Small intestine (tissue), 7 donors: ENCODE results near the gene VWA8. TPM values are rescaled to one million over a fixed set of nuclear protein-coding genes. Genes with fewer than 3 reads are reported as not detected.

ENCODE experiments used
- DNase-seq, 2 donors: peaks; one replicate each; pipeline versions ENCODE4 v3.0.0 to v3.0.0-alpha.2; 2013
- FAIRE-seq: peaks from 2 replicates; lab custom pipeline; 2012; peaks lifted over from hg19 to GRCh38; lab: Jason Lieb, UNC
- H3K27ac ChIP-seq, 3 donors: one replicate each; pipeline ENCODE4 v1.5.1; 2013; ENCODE audit warnings: low read length in 2 of 3, mild to moderate bottlenecking in 2 of 3, control low read depth in 1 of 3, inconsistent platforms in 1 of 3, low read depth in 1 of 3, moderate library complexity in 1 of 3
- H3K27me3 ChIP-seq, 3 donors: one replicate each; pipeline ENCODE4 v1.6.1; 2013; ENCODE audit warnings: low read length in 3 of 3, inconsistent platforms in 1 of 3; ENCODE audit not compliant: control insufficient read depth in 3 of 3, insufficient read depth in 3 of 3
- H3K36me3 ChIP-seq, 3 donors: one replicate each; pipeline ENCODE4 v1.6.1; 2013; ENCODE audit warnings: low read length in 3 of 3, inconsistent platforms in 1 of 3, low read depth in 1 of 3, mild to moderate bottlenecking in 1 of 3, moderate library complexity in 1 of 3; ENCODE audit not compliant: control insufficient read depth in 3 of 3, insufficient read depth in 2 of 3
- H3K4me1 ChIP-seq, 3 donors: one replicate each; pipeline ENCODE4 v1.6.1; 2013; ENCODE audit warnings: low read length in 2 of 3, inconsistent platforms in 1 of 3, low read depth in 1 of 3, mild to moderate bottlenecking in 1 of 3, moderate library complexity in 1 of 3; ENCODE audit not compliant: control insufficient read depth in 3 of 3, insufficient read depth in 2 of 3
- H3K4me3 ChIP-seq, 3 donors: one replicate each; pipeline ENCODE4 v1.5.1; 2013; ENCODE audit warnings: low read length in 3 of 3, control low read depth in 1 of 3, inconsistent platforms in 1 of 3, low read depth in 1 of 3, mild to moderate bottlenecking in 1 of 3, moderate library complexity in 1 of 3
- H3K9me3 ChIP-seq, 2 donors: one replicate each; pipeline ENCODE4 v1.6.1; 2013; ENCODE audit warnings: low read depth in 1 of 2, low read length in 1 of 2; ENCODE audit not compliant: control insufficient read depth in 2 of 2, insufficient read depth in 1 of 2
- WGBS, 3 donors: extraction: QIAGEN DNeasy Blood & Tissue Kit; methylation state at CpG; one replicate each; pipeline ENCODE4 v1.1.7; 2013; 5-methylcytosine and 5-hydroxymethylcytosine counted together
- polyA plus RNA-seq, 4 donors: library from polyadenylated mRNA; stranded (reverse) in 3 of 4; unstranded in 1 of 4; fragments of 200-250 nt in 3 of 4; fragments of 120-200 nt in 1 of 4; gene quantifications; one replicate each; pipeline versions ENCODE4 v1.2.1 to v1.2.3, GENCODE V29; 2013
- donor health status: healthy with polysubstance abuse.
- donor health status: control.
- donor health status: control.
- donor health status: Bipolar disorder and iron deficiency.
- donor health status: healthy.

VWA8 gene
- polyA plus RNA-seq, 4 donors = 3.8 to 11.5 (median 6.0) TPM

DNA sequence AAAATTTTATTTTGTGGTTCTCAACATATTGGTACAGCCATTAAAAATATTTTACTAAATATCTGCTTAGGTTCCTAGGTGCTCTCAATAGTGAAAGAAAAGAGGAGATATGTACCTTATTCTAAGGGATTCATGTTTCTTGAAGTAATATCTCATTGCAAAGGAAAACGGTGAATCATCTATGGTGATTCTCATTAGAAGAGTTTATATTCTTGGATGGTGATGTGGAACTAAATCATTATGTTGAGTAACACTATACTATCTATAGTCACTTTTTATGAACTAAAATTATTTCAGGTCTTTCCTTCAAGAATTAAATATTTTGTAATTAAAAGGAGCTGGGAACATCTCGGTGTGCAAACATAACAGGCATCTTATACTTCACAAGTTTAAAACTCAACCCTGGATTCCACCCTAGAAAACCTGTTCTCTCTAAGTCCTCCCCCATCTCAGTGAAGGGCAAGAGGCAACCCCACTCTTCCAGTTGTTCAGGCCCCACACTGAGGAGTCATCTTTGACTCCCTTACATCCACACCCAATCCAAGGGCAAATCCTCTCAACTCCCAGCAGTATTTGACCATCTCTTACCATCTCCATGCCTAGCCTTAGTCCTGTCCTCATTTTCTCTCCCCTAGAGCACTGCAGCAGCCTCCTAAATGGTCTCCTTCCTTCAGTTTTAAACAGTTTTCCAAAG lies 363.4 kb downstream of the VWA8 start:
- FAIRE-seq (no peak), DNase-seq (no peak)
- Histone ChIP-seq H3K36me3 (peaks cover 0 to 3% (median 3%) of the 10 kb centered on the region in 3 donors), H3K4me3 (no peak overlapping the region), H3K9me3 (no peaks in the 10 kb centered on the region), H3K4me1 (no peaks in the 10 kb centered on the region), H3K27ac (no peak overlapping the region), H3K27me3 (no peaks in the 10 kb centered on the region)
- WGBS, 3 donors = 98 to 100% (median 99%) methylated on average over 2 of the region's 2 CpGs

DNA sequence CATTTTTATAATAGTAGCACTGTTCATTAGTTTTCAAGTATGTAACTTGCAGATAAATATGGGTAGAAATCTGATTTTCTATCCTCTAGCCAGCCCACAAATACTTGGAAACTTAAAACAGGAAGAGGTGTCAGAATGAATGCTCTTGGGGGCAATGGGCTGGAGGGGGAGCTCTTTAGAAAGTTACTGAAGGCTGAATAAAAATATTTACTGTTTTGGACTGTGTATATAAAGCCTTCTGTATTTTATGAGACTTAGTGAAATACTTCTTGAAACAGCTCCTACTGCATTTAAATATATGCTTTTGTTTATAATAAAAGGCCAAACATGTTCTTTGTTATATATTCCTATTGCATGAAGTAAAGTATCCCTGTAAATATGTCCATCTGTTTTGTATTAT lies 364.7 kb downstream of the VWA8 start:
- no peaks in the 10 kb centered on the region for H3K4me1 ChIP-seq
- H3K27me3 ChIP-seq = no peaks in the 10 kb centered on the region
- H3K4me3 ChIP-seq = no peak overlapping the region
- FAIRE-seq (no peak), DNase-seq (no peak)
- H3K27ac ChIP-seq = no peak overlapping the region
- peaks cover 0 to 3% (median 0%) of the 10 kb centered on the region in 3 donors for H3K36me3 ChIP-seq
- H3K9me3 ChIP-seq = no peaks in the 10 kb centered on the region

DNA sequence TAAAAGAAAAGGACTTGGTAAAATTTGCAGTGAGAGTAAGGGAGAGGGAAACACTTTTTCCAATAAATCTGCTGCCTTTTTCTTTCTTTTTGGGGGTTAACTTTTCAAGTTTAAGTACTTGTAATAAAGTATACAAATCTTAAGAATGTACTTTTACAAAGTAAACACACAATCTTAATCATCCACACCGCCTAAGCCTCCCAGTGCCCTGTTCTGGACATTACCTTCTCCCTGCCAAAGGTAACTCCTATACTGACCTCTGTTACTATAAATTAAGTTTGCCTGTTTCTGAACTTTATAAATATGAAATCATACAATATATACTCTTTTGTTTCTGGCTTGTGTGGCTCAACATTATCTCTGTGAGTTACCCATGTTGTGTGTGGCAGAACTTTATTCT lies 365.6 kb downstream of the VWA8 start:
- Histone ChIP-seq H3K27ac (no peak overlapping the region), H3K36me3 (peaks cover 0 to 3% (median 0%) of the 10 kb centered on the region in 3 donors), H3K9me3 (no peaks in the 10 kb centered on the region), H3K4me3 (no peak overlapping the region), H3K4me1 (no peaks in the 10 kb centered on the region), H3K27me3 (no peaks in the 10 kb centered on the region)
- FAIRE-seq (no peak), DNase-seq (no peak)
- 88 to 94% (median 90%) methylated on average over 1 of the region's 1 CpG for WGBS, 3 donors

DNA sequence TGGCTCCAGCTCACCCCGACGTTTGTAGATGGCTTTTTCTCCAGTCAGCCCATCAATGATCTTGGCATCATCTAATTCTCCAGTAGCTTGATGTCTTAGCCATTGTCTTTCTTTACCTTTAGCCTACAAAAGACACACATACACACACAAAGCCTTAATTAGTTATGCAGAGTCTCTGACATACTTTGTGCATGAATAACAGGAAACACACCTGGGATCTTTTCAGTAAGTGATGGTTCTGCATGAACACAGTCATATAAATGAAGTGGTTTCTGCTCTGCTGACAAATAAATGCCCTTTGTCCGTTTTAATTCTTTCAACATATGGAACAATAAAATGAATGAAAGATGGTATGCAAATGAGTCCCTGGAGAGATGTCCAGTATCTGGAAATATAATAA lies 370.3 kb downstream of the VWA8 start:
- H3K27me3 ChIP-seq = no peaks in the 10 kb centered on the region
- no peak for DNase-seq
- WGBS, 3 donors = 83 to 91% (median 89%) methylated on average over 3 of the region's 3 CpGs
- peaks cover 0 to 6% (median 0%) of the 10 kb centered on the region in 3 donors for H3K4me1 ChIP-seq
- H3K9me3 ChIP-seq = no peaks in the 10 kb centered on the region
- no peak overlapping the region for H3K27ac ChIP-seq
- no peak overlapping the region for H3K4me3 ChIP-seq
- no peak for FAIRE-seq
- H3K36me3 ChIP-seq = peaks cover 0 to 11% (median 7%) of the 10 kb centered on the region in 3 donors

DNA sequence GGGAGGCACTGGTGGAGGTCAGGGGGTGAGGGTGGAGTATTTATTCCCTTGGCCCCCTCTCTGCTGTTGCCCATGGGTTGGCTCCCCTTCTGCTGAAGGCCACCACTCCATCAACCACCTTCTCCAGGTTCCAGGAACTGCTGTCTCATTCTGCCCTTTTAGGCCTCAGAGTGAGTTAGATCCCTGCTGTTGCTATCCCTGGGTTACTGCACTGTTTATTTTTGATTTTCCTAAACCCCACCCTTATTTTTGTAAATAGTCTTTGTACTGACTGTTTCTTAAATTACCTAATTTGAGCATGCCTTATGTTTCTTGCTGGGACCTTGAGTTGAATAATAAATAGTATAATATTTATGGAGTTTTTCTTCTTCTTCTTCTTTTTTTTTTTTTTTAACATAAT lies 370.8 kb downstream of the VWA8 start:
- Histone ChIP-seq H3K36me3 (peaks cover 0 to 11% (median 7%) of the 10 kb centered on the region in 3 donors), H3K4me1 (peaks cover 0 to 6% (median 0%) of the 10 kb centered on the region in 3 donors), H3K27ac (no peak overlapping the region), H3K4me3 (no peak overlapping the region), H3K9me3 (no peaks in the 10 kb centered on the region), H3K27me3 (no peaks in the 10 kb centered on the region)
- FAIRE-seq = no peak
- no peak for DNase-seq

DNA sequence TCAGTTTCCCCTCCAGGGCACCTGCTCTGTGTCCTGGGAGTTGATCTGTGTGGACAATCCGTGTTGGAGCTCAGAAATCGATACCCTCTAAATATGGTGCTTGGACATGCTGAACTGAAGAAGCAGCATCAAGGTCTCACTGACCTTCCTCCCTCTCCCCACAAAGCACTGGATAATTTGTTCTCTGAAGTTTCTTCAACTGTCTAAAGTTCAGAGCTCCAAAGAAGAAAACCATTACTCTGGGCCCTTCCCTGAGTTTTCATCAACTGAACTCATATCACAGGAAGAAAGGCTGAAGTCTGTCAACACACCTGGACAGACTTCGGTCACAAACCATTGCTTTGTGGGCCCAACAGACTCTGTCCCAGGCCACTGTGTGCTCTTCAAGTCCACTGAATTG lies 371.5 kb downstream of the VWA8 start:
- Histone ChIP-seq H3K36me3 (peaks cover 0 to 11% (median 7%) of the 10 kb centered on the region in 3 donors), H3K4me3 (no peak overlapping the region), H3K9me3 (no peaks in the 10 kb centered on the region), H3K4me1 (peaks cover 0 to 6% (median 0%) of the 10 kb centered on the region in 3 donors), H3K27ac (no peak overlapping the region), H3K27me3 (no peaks in the 10 kb centered on the region)
- no peak for DNase-seq
- WGBS, 3 donors = 92 to 97% (median 97%) methylated on average over 3 of the region's 3 CpGs
- no peak for FAIRE-seq

DNA sequence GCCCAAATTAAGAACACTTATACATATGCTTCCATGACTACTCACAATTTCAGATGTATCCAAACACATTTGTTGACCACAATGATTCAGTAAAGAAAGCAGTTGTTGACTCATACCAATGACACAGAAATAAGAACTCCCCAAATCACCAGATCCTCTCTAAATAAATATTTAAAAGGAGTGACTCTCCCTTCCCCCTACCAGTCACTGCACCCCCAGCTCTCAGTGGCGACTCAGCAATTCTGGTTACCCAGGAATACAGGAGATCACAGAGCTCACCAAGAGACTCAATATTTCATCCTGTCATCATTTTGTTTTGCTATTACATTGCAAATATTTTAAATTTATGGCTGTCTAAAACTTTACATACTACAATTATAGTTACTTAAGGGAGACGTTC lies 372.0 kb downstream of the VWA8 start:
- Histone ChIP-seq H3K9me3 (no peaks in the 10 kb centered on the region), H3K36me3 (peaks cover 0 to 11% (median 7%) of the 10 kb centered on the region in 3 donors), H3K4me3 (no peak overlapping the region), H3K27me3 (no peaks in the 10 kb centered on the region), H3K27ac (no peak overlapping the region), H3K4me1 (peaks cover 0 to 6% (median 0%) of the 10 kb centered on the region in 3 donors)
- DNase-seq = no peak
- 85 to 91% (median 89%) methylated on average over 2 of the region's 2 CpGs for WGBS, 3 donors
- FAIRE-seq = no peak

DNA sequence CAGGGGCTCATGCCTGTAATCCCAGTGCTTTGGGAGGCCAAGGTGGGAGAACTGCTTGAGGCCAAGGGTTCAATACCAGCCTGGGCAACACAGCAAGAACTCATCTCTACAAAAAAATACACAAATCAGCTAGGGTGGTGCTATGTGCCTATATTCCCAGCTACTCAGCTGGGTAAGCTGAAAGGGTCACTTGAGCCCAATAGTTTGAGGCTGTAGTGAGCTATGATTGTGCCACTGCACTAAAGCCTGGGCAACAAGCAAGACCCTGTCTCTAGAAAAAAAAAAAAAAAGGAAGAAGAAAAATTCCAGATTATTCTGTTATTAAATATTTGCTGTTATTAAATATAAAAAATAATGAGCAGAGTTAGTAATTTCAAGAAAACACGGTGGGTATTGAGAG lies 372.5 kb downstream of the VWA8 start:
- H3K9me3 ChIP-seq = no peaks in the 10 kb centered on the region
- no peak overlapping the region for H3K27ac ChIP-seq
- H3K36me3 ChIP-seq = peaks cover 0 to 11% (median 7%) of the 10 kb centered on the region in 3 donors
- FAIRE-seq (no peak), DNase-seq (no peak)
- WGBS, 3 donors = 92 to 96% (median 95%) methylated on average over 1 of the region's 1 CpG
- no peaks in the 10 kb centered on the region for H3K27me3 ChIP-seq
- H3K4me1 ChIP-seq = peaks cover 0 to 6% (median 0%) of the 10 kb centered on the region in 3 donors
- H3K4me3 ChIP-seq = no peak overlapping the region

DNA sequence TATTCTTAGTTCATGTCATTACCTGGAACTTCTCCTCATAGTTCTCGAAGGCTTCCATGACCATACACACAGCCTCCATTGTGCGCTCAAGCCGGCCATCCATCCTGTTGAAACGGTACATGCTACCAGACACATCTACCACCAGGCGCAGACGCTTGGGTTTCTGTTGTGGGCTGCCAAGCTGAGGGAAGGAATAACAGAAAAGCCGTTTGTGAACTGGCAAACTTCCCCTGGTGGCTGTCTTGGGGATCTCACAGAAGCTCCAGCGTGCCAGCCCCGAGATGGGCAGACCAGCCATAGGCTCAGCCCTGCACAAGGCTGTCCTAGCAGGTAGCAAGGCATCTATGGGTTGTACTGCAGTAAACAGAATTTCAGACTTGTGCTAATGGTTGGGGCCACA lies 373.4 kb downstream of the VWA8 start:
- H3K9me3 ChIP-seq = no peaks in the 10 kb centered on the region
- H3K36me3 ChIP-seq = peaks cover 0 to 16% (median 4%) of the 10 kb centered on the region in 3 donors
- DNase-seq (no peak), FAIRE-seq (no peak)
- 94 to 96% (median 96%) methylated on average over 9 of the region's 9 CpGs for WGBS, 3 donors
- H3K27me3 ChIP-seq = no peaks in the 10 kb centered on the region
- peaks cover 0 to 6% (median 0%) of the 10 kb centered on the region in 3 donors for H3K4me1 ChIP-seq
- H3K27ac ChIP-seq = no peak overlapping the region
- H3K4me3 ChIP-seq = no peak overlapping the region
